ENCODE results near the gene CD59.

Gene CD59

GRCh38 chr11:33655842-33656600, 80.2 kb downstream of the CD59 start:
- H3K36me3 ChIP-seq (ENCODE audit: control insufficient read depth, insufficient read depth, low read length), result no peaks in the 10 kb centered on the region
- H3K27ac ChIP-seq (ENCODE audit: low read depth, low read length), result no peak overlapping the region
- no peaks in the 10 kb centered on the region for H3K27me3 ChIP-seq (ENCODE audit: control insufficient read depth, insufficient read depth, low read length)
- H3K9ac ChIP-seq (ENCODE audit: low read depth, low read length), result no peak overlapping the region
- no peaks in the 10 kb centered on the region for H3K9me3 ChIP-seq (ENCODE audit: control insufficient read depth, insufficient read depth, low read length)
- peaks cover 4% of the 10 kb centered on the region; the same call in 1 of the 2 replicates for H3K4me1 ChIP-seq (ENCODE audit: control insufficient read depth, insufficient read depth, low read length)
- no peak overlapping the region for H3K4me3 ChIP-seq (ENCODE audit: low read depth, low read length)

GRCh38 chr11:33654594-33654993, 81.6 kb downstream of the CD59 start:
- Histone ChIP-seq H3K4me1 (ENCODE audit: control insufficient read depth, insufficient read depth, low read length) (peaks cover 4% of the 10 kb centered on the region; the same call in 1 of the 2 replicates), H3K9ac (ENCODE audit: low read depth, low read length) (no peak overlapping the region), H3K4me3 (ENCODE audit: low read depth, low read length) (no peak overlapping the region), H3K27ac (ENCODE audit: low read depth, low read length) (no peak overlapping the region), H3K27me3 (ENCODE audit: control insufficient read depth, insufficient read depth, low read length) (no peaks in the 10 kb centered on the region), H3K9me3 (ENCODE audit: control insufficient read depth, insufficient read depth, low read length) (no peaks in the 10 kb centered on the region), H3K36me3 (ENCODE audit: control insufficient read depth, insufficient read depth, low read length) (no peaks in the 10 kb centered on the region)

Measured in HUES48 (cell line).